Hepatocyte (in vitro differentiated cells): Measurements from ENCODE around the gene MTMR12. TPM values are rescaled to one million over a fixed set of nuclear protein-coding genes. Genes with fewer than 3 reads are reported as not detected.

Source experiments
- DNase-seq: peaks from one replicate; pipeline ENCODE4 v3.0.0-alpha.2; 2016; ENCODE audit warnings: low spot score
- H2AFZ ChIP-seq: fragments of 200-600 bp; sonication (generic); 2 replicates; pipeline ENCODE4 v1.6.0; 2016; ENCODE audit warnings: antibody characterized with exemption, mild to moderate bottlenecking
- H3K27ac ChIP-seq: fragments of 200-600 bp; sonication (generic); 2 replicates; pipeline ENCODE4 v1.5.1; 2016; ENCODE audit warnings: mild to moderate bottlenecking
- H3K27me3 ChIP-seq: fragments of 200-600 bp; sonication (generic); 2 replicates; pipeline ENCODE4 v1.6.1; 2016
- H3K36me3 ChIP-seq: fragments of 200-600 bp; sonication (generic); replicated peaks from 2 replicates; pipeline ENCODE4 v1.5.1; 2016; ENCODE audit warnings: low read depth; ENCODE audit not compliant: insufficient read depth
- H3K4me1 ChIP-seq: fragments of 200-600 bp; sonication (generic); 2 replicates; pipeline ENCODE4 v1.5.1; 2016; ENCODE audit warnings: mild to moderate bottlenecking, moderate library complexity; ENCODE audit not compliant: insufficient read depth
- H3K4me2 ChIP-seq: fragments of 200-600 bp; sonication (generic); 2 replicates; pipeline ENCODE4 v1.6.0; 2016
- H3K4me3 ChIP-seq: fragments of 200-600 bp; sonication (generic); 2 replicates; pipeline ENCODE4 v1.5.1; 2016; ENCODE audit warnings: mild to moderate bottlenecking
- H3K79me2 ChIP-seq: fragments of 200-600 bp; sonication (generic); 2 replicates; pipeline ENCODE4 v1.6.0; 2017; ENCODE audit warnings: mild to moderate bottlenecking
- H3K9me2 ChIP-seq: fragments of 200-600 bp; sonication (generic); replicated peaks from 2 replicates; pipeline ENCODE4 v1.6.0; 2017; ENCODE audit warnings: mild to moderate bottlenecking; ENCODE audit not compliant: insufficient read depth
- H3K9me3 ChIP-seq: fragments of 200-600 bp; sonication (generic); 2 replicates; pipeline ENCODE4 v1.5.1; 2016; ENCODE audit warnings: low read depth, mild to moderate bottlenecking
- H4K20me1 ChIP-seq: fragments of 200-600 bp; sonication (generic); 2 replicates; pipeline ENCODE4 v1.6.0; 2016; ENCODE audit warnings: mild to moderate bottlenecking; ENCODE audit not compliant: insufficient read depth, poor library complexity, severe bottlenecking
- EZH2 ChIP-seq: fragments of 200-600 bp; sonication (generic); IDR thresholded peaks from 2 replicates; pipeline ENCODE4 v1.6.1; 2016; ENCODE audit warnings: antibody characterized with exemption, mild to moderate bottlenecking, borderline replicate concordance
- EZH2phosphoT487 ChIP-seq: fragments of 200-600 bp; sonication (generic); IDR thresholded peaks from one replicate; pipeline ENCODE4 v1.6.1; 2018; ENCODE audit warnings: antibody characterized with exemption, mild to moderate bottlenecking, low read depth, moderate library complexity; ENCODE audit not compliant: unreplicated experiment, severe bottlenecking
- WGBS: methylation state at CpG from one replicate; pipeline ENCODE4 v1.1.6; 2016; ENCODE audit warnings: low lambda C conversion rate; ENCODE audit errors: missing lambda C conversion rate; 5-methylcytosine and 5-hydroxymethylcytosine counted together
- polyA plus RNA-seq: library from polyadenylated mRNA; unstranded; fragments of >200 nt; fragmentation: Nextera tagmentation; extraction: Ambion mirVana; gene quantifications from 2 replicates; pipeline ENCODE4 v1.2.1, GENCODE V29; 2016
- total RNA-seq: library from RNA; depleted of rRNA; stranded (reverse); fragments of >200 nt; gene quantifications from 2 replicates; pipeline ENCODE4 v1.2.3, GENCODE V29; 2014
- TF ChIP-seq, protein P1 (sequence below): fragments of 200-600 bp; sonication (generic); IDR thresholded peaks from 2 replicates; pipeline ENCODE4 v1.5.1; 2016; ENCODE audit warnings: antibody characterized with exemption, mild to moderate bottlenecking; ENCODE audit not compliant: poor library complexity

MTMR12 gene
- total and polyA plus RNA-seq, 2 experiments from 2014 or later = 11.0 to 19.7 TPM

DNA sequence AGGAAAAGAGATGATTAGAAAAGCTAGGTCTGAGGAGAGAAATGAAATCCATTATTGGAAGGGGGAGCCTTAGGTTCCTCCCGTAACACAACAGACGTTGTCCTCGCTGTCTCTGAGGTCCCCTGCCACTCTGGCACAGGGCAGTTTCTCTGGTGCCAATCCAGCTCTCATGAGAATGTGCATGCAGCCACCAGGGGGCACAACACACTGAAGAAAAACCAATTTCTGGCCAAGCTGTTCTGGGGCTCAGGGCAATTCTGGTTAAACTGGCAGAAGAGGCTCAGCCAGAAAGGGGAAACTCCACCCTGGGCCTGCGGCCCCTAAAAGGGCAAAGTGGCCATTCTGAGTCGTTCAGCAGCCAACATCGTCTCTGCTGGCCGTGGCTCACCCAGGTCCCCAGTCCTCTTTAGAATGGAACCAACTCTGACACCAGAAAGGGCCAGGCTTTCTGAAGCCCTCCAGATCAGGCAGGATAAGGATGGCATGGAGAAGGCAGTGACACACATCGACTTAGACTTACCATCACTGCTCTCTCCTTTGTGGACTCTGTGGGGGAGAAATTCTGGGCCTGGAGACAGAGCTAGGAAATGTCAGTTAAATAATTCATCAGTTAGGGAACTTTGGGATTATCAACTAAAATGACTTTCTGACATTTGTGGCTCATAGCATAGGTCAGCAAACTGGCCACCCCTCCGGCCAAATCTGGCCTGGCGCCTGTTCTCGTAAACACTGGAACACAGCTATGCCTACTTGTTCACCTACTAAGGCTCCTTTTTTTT, 80.1 kb downstream of the MTMR12 start:
- no peak for TF ChIP-seq EZH2
- TF ChIP-seq EZH2phosphoT487 = no peak
- TF ChIP-seq, protein P1, sequence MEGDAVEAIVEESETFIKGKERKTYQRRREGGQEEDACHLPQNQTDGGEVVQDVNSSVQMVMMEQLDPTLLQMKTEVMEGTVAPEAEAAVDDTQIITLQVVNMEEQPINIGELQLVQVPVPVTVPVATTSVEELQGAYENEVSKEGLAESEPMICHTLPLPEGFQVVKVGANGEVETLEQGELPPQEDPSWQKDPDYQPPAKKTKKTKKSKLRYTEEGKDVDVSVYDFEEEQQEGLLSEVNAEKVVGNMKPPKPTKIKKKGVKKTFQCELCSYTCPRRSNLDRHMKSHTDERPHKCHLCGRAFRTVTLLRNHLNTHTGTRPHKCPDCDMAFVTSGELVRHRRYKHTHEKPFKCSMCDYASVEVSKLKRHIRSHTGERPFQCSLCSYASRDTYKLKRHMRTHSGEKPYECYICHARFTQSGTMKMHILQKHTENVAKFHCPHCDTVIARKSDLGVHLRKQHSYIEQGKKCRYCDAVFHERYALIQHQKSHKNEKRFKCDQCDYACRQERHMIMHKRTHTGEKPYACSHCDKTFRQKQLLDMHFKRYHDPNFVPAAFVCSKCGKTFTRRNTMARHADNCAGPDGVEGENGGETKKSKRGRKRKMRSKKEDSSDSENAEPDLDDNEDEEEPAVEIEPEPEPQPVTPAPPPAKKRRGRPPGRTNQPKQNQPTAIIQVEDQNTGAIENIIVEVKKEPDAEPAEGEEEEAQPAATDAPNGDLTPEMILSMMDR = peak; percentile 80
- H3K27me3 ChIP-seq = no peaks in the 10 kb centered on the region
- H3K9me3 ChIP-seq = no peaks in the 10 kb centered on the region
- peak; percentile 74 for DNase-seq
- H2AFZ ChIP-seq = no peak overlapping the region
- H3K9me2 ChIP-seq = no peaks in the 10 kb centered on the region
- no peaks in the 10 kb centered on the region for H4K20me1 ChIP-seq
- H3K79me2 ChIP-seq = no peaks in the 10 kb centered on the region
- 82% methylated on average over 11 of the region's 11 CpGs for WGBS
- H3K4me3 ChIP-seq = no peak overlapping the region
- peaks cover 13% of the 10 kb centered on the region for H3K4me1 ChIP-seq
- no peak overlapping the region for H3K4me2 ChIP-seq
- no peak overlapping the region for H3K27ac ChIP-seq
- H3K36me3 ChIP-seq = no peaks in the 10 kb centered on the region

DNA sequence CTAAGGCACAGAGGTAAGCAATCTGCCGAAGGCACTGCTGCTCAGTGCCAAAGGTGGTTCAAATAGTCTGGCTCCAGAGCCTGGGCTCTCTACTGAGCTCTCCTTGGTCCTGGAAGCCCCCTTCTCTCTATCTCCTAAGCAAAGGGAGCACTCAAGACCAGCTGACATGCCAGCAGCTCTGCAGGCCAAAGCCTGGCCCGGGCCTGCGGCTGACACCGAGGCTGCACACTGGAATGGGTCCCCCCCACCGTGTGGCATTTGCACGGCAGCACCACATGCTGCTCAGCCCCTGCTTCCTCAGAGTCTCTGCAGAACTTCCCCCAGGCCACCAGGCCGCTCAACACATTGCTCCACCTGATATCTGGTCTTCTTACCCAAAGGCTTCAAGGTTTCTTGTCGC, 80.8 kb downstream of the MTMR12 start:
- WGBS = 78% methylated on average over 8 of the region's 8 CpGs
- Histone ChIP-seq H3K4me3 (no peak overlapping the region), H3K27ac (no peak overlapping the region), H3K36me3 (no peaks in the 10 kb centered on the region), H3K9me2 (no peaks in the 10 kb centered on the region), H4K20me1 (no peaks in the 10 kb centered on the region), H3K27me3 (no peaks in the 10 kb centered on the region), H3K4me2 (no peak overlapping the region), H3K4me1 (peaks cover 13% of the 10 kb centered on the region), H2AFZ (no peak overlapping the region), H3K9me3 (no peaks in the 10 kb centered on the region), H3K79me2 (no peaks in the 10 kb centered on the region)
- no peak for DNase-seq
- TF ChIP-seq, protein P1 = no peak
- TF ChIP-seq EZH2 (no peak), EZH2phosphoT487 (no peak)

DNA sequence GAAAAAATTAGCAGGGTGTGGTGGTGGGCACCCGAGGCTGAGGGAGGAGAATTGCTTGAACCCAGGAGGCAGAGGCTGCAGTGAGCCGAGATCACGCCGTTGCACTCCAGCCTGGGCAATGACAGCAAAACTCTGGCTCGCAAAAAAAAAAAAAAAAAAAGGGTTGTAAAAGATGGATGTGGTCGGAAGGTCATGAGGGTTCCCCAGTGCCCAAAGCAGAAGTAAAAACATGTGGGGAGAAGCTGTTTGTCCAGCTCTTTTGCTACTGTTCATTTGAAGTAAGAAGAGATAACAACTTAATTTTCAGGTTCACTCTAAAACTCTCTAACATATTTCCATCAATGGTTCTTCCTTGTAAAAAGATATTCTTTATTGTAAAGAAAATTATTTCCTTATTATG, 81.5 kb downstream of the MTMR12 start:
- 81% methylated on average over 6 of the region's 6 CpGs for WGBS
- H3K4me1 ChIP-seq = peaks cover 13% of the 10 kb centered on the region
- H3K27me3 ChIP-seq = no peaks in the 10 kb centered on the region
- no peak for DNase-seq
- no peaks in the 10 kb centered on the region for H3K36me3 ChIP-seq
- no peaks in the 10 kb centered on the region for H4K20me1 ChIP-seq
- no peak overlapping the region for H3K4me2 ChIP-seq
- H3K27ac ChIP-seq = no peak overlapping the region
- H3K9me3 ChIP-seq = no peaks in the 10 kb centered on the region
- H3K79me2 ChIP-seq = no peaks in the 10 kb centered on the region
- TF ChIP-seq EZH2phosphoT487 (no peak), EZH2 (no peak)
- TF ChIP-seq, protein P1 = no peak
- H3K9me2 ChIP-seq = no peaks in the 10 kb centered on the region
- H2AFZ ChIP-seq = no peak overlapping the region
- no peak overlapping the region for H3K4me3 ChIP-seq
